22Rv1 (cell line): ENCODE results near the gene ANKZF1.

Source experiments
- H3K27ac ChIP-seq: fragments of 450-650 bp; 2 replicates; pipeline ENCODE4 v1.5.1; 2017
- CTCF ChIP-seq: fragments of 450-650 bp; IDR thresholded peaks from 2 replicates; pipeline ENCODE4 v1.5.1; 2017; ENCODE audit warnings: mild to moderate bottlenecking
- ZFX ChIP-seq: fragments of 450-650 bp; IDR thresholded peaks from 2 replicates; pipeline ENCODE4 v1.6.1; 2017; ENCODE audit warnings: antibody characterized with exemption, borderline replicate concordance

The ANKZF1 gene

GRCh38 chr2:219205165-219205538, 24.5 kb upstream of the ANKZF1 start:
- TF ChIP-seq CTCF (no peak), ZFX (no peak)
- H3K27ac ChIP-seq = peak overlapping the region; percentile 92; the same call in 1 of the 2 replicates

- H3K27ac ChIP-seq = peak overlapping the region; percentile 92
- no peak for TF ChIP-seq CTCF
- no peak for TF ChIP-seq ZFX
Measured at GRCh38 chr2:219205981-219206327, 23.7 kb upstream of the ANKZF1 start.

GRCh38 chr2:219206328-219207133, 23.1 kb upstream of the ANKZF1 start, which contains the start of gene ZFAND2B:
Gene ZFAND2B, plus strand, starts transcription at chr2:219206782. Its CDS starts 206 bp downstream, at chr2:219206988.
- H3K27ac ChIP-seq = peak within 1 kb of the TSS; percentile 92
- TF ChIP-seq CTCF (no peak), ZFX (no peak)

GRCh38 chr2:219207134-219207883, 22.3 kb upstream of the ANKZF1 start:
- peak overlapping the region; percentile 92 for H3K27ac ChIP-seq
- TF ChIP-seq ZFX (no peak), CTCF (no peak)

- TF ChIP-seq CTCF = no peak
- TF ChIP-seq ZFX = no peak
- H3K27ac ChIP-seq = peak overlapping the region; percentile 92
Measured at GRCh38 chr2:219207884-219208740, 21.5 kb upstream of the ANKZF1 start.

- no peak for TF ChIP-seq ZFX
- no peak for TF ChIP-seq CTCF
- peak overlapping the region; percentile 92 for H3K27ac ChIP-seq
Measured at GRCh38 chr2:219209236-219210195, 20.1 kb upstream of the ANKZF1 start.
